22Rv1 (cell line): Measurements from ENCODE around the gene RRAD.

Experiments
- CTCF ChIP-seq: fragments of 450-650 bp; IDR thresholded peaks from 2 replicates; pipeline ENCODE4 v1.5.1; 2017; ENCODE audit warnings: mild to moderate bottlenecking
- ZFX ChIP-seq: fragments of 450-650 bp; IDR thresholded peaks from 2 replicates; pipeline ENCODE4 v1.6.1; 2017; ENCODE audit warnings: antibody characterized with exemption, borderline replicate concordance

- no peak for TF ChIP-seq CTCF
- no peak for TF ChIP-seq ZFX
Measured at GRCh38 chr16:66920924-66921680, 4.2 kb downstream of the RRAD start.
